CD4-positive, alpha-beta T cell treated with Interleukin-6 at 100 ng/mL for 8 hours (primary cell): Measurements from ENCODE around the gene MICA.
A peak's percentile ranks its signal among the peaks of the same experiment; 100 is the strongest.

Experiments
- DNase-seq: peaks from one replicate; pipeline ENCODE4 v3.0.0-alpha.2; 2020; ENCODE audit warnings: mixed read lengths, low spot score

Gene MICA

GRCh38 chr6:31460361-31461025, 57.1 kb downstream of the MICA start:
- no peak for DNase-seq

- DNase-seq = no peak
Observed at GRCh38 chr6:31462026-31462963, 58.9 kb downstream of the MICA start.

- peak; percentile 89 for DNase-seq
Observed at GRCh38 chr6:31462964-31463870, 59.8 kb downstream of the MICA start.

GRCh38 chr6:31464252-31465184, 61.1 kb downstream of the MICA start:
- DNase-seq = no peak
